HG02970 (cell line): ENCODE measurements around the gene SLC49A4.

Source experiments
- ATAC-seq: cut with Tn5 transposase; IDR thresholded peaks from one replicate; pipeline ENCODE4 v1.9.1; 2021; ENCODE audit warnings: mild to moderate bottlenecking, moderate library complexity, moderate number of reproducible peaks; ENCODE audit not compliant: unreplicated experiment, low FRiP score

Gene SLC49A4

DNA sequence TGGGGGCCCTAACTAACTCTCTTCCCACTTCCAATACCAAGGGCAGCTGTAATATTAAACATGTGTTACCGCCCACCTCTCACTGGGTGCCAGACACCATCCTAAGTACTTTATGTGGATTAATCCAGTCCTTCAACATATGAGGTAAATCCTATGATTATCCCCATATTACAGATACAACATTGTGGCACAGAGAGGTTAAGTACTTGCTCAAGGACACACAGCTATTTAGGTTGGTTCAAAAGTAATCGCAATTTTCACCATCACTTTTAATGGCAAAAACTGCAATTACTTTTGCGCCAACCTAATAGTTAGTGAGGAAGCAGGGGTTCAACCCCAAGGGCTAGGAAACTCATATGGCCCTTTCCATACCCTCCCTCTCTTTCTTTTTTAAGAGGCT is 131.9 kb downstream of the SLC49A4 start:
- no peak for ATAC-seq

DNA sequence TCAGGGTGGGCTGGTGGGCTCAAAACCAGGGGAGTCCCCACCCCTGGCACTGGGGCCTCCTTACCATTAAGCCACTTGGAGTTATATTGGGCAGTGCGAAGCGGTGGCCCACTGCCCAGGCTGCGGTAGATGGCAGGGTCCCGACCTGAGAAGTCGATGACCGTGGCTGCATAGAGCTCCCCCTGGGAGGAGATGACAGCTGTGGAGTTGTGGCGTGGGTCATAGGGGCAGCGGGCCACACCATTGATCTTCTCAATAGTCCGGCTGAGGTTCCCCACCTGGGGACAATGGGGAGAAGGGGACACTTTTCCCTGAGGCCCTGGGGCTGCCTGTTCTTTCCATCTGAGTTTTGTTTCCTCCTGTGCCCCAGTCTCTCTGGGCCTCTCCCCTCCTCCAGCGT is 132.9 kb downstream of the SLC49A4 start:
- ATAC-seq: no peak

DNA sequence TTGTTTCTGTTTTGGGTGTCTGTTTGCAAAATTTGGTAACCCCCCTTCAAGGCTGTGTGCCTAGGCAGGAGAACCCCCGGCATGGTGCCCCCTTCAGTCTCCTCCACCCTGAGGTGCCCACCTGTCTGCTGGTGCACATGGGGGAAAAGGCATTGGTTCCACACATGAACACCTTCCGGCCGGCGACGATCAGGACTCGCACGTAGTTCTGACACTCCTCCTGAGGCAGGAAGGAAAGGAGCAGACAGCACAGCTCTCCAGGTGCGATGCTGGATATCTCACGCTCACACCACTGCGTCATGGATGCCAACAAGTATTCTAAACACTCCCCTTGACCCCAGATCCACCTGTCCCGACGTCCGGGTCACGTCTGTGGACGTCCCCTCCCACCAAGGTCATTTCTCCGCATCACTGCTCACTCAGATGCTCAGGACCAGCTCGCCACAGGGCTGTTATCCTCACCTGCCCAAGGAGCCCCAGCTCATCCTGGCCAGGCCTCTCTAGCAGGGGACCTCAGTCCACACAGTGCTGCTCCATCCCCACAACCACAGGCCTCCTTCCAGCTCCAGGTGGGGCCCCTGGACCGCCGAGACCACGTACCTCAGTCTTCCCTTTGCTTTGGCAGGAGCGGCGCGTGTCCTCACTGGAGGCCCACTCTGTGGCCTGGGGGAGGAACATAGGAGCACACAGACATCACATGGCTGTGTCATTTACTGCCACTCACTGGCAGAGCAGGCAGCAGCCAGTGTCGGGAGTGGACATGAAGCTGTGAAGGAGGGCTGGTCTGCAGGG is 133.7 kb downstream of the SLC49A4 start:
- ATAC-seq: no peak

DNA sequence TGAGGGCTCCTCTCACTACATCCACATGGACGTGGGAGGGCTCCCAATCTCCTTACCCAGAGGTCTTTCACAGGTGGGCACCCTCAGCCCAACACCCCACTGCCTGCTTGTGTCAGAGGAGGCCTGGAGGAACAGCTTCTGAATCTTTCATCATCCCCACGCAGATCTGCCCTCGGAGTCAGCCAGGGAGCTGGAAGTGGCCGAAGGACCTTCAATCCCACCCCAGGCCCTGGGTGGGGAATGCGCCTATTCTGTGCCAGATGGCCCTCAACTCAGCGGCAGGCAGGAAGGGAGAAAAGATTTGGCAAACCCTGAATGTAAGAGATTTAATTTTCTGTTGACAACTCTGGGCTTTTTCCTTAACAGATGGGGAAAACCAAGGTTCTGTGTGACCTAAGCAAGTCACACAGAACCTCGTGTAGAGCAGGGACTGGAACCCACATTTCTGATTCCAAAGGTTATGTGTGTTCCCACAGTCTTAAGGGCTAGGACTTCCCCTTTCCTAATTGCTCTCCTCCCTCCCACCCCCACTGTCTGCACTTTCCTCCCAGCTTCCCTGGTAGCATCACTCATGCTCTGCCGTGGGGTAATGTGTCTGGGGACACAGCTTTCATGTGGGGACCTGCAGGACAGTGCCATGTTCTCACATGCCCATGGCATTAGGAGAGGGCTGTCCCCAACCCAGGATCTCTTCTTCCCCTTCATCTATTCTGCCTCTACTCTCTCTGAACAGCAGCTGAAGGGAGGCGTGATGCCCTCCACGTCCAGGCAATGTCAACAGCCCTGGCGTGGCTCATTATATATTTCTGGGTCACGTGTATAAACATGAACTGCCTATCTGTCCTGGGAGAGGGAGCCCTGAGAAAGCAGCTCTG is 134.6 kb downstream of the SLC49A4 start:
- ATAC-seq: no peak

DNA sequence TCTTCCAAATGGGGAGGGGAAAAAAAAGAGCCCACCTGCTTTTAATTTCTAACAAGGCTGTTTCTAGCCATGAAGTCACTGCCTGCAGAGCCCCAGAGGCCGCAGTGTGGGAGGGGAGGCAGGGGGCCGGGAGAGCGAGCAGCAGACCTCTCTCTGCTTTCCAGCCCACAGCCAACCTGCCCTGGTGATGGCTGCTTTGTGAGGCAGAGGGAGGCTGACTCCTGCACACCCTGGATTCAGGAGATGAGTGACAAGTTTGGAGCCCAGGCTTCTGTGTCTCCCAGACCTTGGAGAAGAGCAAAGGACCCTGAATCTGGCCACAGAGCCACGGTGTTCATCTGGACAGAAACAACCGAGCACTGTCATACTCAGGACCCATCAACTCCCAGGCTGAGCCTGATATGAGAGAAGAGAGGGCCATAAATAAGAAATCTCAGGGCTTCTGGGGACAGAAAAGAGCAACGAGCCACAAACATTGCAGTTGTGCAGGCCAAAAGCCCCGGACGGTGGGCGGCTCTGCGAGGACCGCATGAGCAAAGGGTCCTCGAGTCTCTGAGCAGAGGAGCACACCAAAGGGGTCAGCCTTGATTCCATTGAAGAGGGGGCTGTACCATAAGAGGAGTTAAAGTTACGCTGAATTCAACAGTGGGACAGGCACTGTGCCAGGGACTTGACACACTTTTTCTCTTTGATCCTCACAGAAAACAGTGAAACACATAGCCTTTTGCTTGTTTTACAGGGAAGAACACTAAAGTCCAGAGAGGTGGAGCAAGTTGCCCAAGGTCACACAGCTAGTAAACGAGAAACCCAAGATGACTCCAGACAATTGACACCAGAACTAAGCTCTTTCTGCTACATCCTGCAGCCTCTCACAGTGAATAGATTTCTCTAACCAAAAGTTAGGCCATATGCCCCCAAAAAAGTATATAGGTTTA is 135.5 kb downstream of the SLC49A4 start:
- ATAC-seq: no peak
